ACHN (cell line): Measurements from ENCODE around the gene LRG1.
"Not testable (repeated sequence)": the region's sequence is repeated elsewhere in the genome, so short reads cannot be mapped to it uniquely, and the experiment has no call there.

ENCODE experiments used
- DNase-seq: peaks from one replicate; pipeline ENCODE4 v3.0.0-alpha.2; 2015
- in situ Hi-C: cut with HindIII; loops from 2 replicates; pipeline ENCODE4 v1.10.0; 2017; ENCODE audit warnings: low sequenced_read_pairs, low pct_ligation_motif_present, low pct_unique_long_range_greater_than_20kb

The LRG1 gene

DNA sequence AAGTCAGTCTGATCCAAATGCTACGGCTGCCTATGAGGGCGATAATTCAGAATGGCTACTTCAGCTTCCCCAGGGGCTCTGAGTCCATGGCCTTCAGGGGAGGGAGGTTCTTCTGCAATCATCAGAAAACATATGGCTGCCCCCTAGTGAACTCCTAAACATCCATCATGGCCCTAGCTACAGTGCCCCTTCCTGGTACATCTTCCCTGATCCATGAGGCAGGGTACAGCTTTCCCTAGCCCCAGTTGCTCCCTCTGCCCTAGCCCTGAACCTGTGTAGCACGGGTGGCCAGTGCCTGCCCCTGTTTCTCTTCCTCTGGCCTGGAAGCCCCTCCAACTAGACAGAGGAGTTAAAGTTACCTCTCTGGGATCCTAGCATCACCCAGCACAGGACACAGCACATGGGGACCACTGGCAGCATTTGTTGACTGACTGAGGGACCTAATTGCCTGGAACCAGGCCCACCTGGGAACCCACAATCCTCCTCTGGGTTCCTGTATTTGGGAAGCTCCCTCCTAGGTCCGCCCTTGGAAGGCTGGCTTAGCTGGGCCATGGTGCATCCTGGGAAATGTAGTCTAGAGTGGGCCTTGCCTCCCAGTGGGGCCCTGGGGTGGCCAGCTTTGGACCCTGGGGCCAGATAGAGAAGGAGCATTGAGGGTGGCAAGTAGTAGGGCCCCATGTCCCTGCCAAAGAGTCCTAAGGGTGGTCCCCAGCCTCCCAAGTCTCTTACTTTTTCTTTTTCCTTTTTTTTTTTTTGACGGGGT, 37.4 kb upstream of the LRG1 start:
- in situ Hi-C loops = no loop called here

DNA sequence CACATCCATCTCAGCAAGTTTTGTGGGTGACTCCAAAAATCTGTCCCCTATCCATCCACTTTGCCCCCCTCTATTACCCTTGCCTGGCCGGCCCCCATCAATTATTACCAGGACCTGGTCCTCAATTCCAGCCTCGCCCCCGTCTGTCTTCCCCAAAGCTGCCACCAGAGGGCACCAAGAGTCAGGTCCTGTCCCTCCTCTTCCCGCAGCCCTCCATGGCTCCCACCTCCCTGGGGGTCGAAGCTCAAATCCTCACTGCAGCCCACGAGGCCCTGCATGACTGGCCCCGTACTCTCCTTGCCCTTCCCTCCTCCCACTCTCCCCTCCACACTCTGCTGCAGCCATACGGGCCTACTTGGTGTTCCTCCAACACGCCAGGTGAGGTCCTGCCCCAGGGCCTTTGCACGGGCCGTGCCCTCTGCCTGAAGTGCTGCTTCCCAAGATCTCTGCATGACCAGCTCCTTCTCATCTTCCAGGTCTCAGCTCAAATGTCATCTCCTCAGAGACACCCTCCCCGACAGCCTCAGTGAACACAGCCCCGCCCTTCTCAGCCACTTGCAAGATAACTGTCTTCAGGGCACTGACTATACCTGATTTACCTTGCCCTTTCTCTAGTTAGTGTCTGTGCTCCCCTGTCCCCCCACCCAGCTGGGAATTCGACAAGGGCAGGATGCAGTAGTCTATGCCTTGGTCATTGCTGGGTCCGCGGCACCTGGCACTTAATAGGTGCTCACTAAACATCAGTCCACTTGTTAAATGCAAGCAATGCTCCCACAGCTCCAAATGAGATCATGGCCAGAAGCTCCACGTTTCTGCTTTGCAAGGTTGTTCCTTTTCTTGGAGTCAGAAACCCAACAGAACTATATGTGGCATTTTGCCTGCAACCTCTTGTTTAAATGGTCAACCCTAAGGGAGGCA, 36.4 kb upstream of the LRG1 start:
- in situ Hi-C loops = no loop called here
- DNase-seq = peak; percentile 71

More for the DNA sequence above, 37.4 kb upstream of the LRG1 start:
- DNase-seq = peak; percentile 53

DNA sequence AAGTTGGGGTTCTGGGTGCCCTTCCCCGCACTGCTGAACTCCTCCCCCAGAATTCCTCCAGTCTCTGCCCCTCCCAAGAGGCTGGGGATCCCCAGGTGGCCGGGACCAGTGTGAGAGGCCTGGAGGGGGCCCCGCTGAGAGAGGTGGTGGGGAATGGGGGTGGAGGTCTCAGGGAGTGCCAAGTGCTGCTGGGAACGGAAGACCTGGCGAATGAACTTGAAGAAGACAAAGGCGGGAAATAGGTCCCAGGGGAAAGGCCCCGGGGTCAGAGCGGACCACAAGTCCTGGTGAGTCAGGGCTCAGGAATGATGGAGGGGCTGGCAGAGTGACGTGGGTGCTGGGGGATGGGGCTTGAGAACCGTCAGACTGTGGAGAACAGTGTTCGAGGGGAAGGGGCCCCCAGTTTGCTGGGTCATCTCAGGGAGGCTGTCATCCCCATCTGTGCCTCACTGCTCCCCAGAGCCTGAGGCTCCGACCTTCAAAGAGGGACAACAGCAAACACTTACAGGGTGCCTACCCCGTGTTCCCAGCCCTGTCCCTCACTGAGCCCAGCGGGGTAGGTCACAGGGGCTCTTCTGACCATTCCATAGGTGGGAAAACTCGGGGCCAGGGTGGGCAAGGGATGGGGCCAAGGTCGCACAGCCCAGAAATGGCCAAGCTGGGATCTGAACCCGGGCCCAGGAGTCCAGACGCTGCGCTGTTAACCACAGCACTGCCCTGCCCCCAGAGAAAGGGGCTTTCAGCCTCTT, 35.6 kb upstream of the LRG1 start:
- DNase-seq = peak; percentile 89
- in situ Hi-C loops = no loop called here

DNA sequence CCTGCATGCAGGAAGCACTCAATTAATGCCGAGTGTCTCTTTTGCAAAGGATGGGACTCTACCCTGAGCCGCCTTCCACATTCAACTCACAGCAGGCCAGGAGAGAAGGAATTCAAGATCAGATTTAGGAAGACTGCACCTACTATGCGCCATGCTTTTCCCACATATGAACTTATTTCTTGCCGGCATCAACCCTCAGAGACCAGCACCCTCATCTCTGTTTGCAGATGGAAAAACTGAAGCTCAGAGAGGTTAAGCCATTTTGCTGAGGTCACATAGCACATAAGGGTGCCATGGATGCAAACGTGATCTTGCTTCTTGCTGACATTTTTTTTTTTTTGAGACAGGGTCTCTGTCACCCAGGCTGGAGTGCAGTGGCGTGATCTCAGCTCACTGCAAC, 33.8 kb upstream of the LRG1 start:
- in situ Hi-C loops = no loop called here

DNA sequence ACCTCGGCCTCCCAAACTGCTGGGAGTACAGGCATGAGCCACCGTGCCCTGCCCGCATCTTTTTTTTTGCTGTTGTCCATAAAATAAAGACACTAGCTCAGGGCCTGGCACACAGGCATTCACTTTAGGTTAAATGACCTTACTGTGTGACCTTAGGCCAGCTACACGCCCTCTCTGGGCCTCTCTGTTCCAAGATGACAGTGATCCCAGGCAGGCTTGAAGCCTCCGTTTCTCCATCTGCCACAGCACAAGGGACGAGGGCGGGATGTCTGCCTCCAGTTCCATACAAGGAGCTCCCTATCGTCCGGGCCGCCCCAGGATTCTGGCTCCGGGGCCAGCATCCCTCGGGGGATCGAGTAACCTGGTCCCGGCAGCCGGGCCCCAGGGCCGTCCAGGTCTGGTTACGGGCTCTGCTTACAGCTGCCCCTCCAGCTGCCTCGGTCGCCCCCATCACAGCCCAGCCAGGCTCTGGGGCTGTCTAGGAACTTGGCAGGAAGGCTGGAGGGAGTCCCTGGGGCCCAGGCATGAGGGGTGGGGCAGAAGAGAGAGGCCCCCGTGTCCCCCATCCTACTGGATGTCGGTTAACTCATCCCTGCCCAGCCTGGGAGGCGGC, 31.6 kb upstream of the LRG1 start:
- in situ Hi-C loops = no loop called here
- no peak for DNase-seq

More for the DNA sequence above, 33.8 kb upstream of the LRG1 start:
- DNase-seq = no peak

DNA sequence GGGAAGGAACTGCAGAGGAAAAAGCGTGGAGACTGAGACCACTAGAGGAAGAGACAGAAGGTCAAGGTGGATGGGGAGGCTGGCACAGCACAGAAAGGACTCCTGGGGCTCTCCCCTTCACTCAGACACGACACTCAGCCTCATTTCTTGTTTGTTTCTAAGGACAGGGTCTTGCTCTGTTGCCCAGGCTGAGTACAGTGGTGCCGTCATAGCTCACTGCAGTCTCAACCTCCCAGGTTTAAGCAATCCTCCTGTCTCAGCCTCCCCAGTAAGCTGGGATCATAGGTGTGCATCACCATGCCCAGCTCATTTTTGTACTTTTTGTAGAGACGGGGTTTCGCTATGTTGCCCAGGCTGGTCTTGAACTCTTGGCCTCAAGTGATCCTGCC, 31.1 kb upstream of the LRG1 start:
- no peak for DNase-seq

GRCh38 chr19:4570402-4570801, 30.6 kb upstream of the LRG1 start:
- DNase-seq = no peak
- in situ Hi-C loops = no loop called here

More for the DNA sequence above, 31.1 kb upstream of the LRG1 start:
- in situ Hi-C loops = no loop called here

- DNase-seq = no peak
Measured at GRCh38 chr19:4568886-4569285, 29.1 kb upstream of the LRG1 start.

DNA sequence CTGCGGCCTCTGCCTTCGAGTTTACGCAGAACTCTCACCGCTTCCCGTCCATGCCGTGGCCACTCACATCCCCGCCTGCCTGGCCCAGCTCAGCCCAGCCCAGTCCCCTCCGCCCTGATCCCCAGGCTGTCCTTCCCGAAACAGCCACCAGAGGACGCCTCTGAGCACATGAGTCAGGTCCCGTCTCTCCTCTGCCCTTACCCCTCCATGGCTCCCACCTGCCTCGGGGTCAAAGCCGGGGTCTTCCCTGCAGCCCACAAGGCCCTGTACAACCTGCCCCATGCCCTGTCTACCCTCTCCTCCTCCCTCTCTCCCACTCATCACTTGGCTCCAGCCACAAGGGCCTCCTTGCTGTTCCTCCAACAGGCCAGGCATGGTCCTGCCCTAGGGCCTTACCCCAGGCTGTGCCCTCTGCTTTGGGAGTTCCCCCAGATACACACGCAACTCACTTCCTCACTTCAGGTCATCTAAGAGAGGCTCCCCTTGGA, 27.8 kb upstream of the LRG1 start:
- in situ Hi-C loops = no loop called here
- DNase-seq = peak; percentile 57

More at GRCh38 chr19:4568886-4569285, 29.1 kb upstream of the LRG1 start:
- in situ Hi-C loops = no loop called here

DNA sequence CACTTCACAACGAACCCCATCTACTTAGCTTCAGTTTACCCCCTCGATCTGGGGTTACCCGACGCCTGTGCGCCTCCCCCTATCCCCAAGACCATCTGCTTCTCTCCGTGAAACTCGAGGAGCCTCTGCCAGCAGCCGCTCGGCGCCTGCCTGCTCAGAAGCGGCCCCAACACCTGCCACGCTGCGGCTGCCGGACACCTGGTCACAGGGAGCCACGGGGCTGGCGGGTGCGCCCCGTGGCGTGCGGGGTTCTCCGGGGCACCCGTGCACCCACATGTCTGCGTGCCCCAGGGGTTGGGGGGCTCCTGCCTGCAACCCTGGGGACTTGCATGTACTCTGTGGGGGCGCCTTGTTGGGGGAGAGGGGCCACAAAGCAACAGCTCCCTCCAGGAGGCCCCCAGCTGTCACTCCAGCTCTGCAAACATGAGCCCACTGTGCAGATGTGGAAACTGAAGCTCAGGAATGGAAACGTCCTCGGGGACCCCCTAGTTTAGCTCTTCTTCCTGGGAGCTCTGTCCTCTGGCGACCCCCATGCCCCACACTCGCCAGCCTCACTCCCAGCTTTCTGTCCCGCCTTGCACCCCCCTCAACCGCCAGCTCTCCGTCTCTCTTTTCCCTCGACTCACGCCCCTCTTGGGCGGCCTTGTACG, 26.7 kb upstream of the LRG1 start:
- in situ Hi-C loops = no loop called here
- no peak for DNase-seq

GRCh38 chr19:4563562-4563961, 23.7 kb upstream of the LRG1 start:
- in situ Hi-C loops, DNase-seq: not testable (repeated sequence)

- DNase-seq, in situ Hi-C loops: not testable (repeated sequence)
Measured at GRCh38 chr19:4562085-4562484, 22.2 kb upstream of the LRG1 start.

DNA sequence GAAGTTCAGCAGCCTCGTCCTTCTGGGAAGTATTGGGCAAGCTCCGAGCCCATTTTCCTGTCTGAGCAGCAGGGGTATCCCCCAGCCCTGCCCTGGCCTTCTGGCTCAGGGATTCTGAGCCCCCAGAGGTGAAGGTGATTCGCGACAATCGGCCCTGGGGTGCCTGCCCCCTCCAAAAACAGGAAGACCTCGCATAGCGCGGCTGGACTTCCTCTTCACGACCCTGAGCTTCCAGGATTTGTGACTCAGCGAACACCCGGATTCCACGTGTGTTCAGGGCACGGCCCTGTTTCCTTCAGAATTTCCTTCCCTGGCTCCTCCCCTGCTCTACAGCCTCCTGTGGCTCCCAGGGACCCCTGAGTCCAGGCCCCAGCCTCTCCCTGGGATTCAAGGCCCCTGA, 19.7 kb upstream of the LRG1 start, which contains the start of gene SEMA6B:
Gene SEMA6B, minus strand, starts transcription at position 116 of the 400 bp plus-strand sequence. CDS start 1,227 bp downstream, outside the sequence.
- in situ Hi-C loops = no loop called here

GRCh38 chr19:4557971-4558941, 18.4 kb upstream of the LRG1 start:
- DNase-seq = peak; percentile 34

More for the DNA sequence above, 19.7 kb upstream of the LRG1 start, which contains the start of gene SEMA6B:
- DNase-seq = no peak

GRCh38 chr19:4557144-4557970, 17.5 kb upstream of the LRG1 start:
- no peak for DNase-seq
- in situ Hi-C loops = no loop called here

More at GRCh38 chr19:4557971-4558941, 18.4 kb upstream of the LRG1 start:
- in situ Hi-C loops = no loop called here
